IPS-18a (cell line): Measurements from ENCODE around the gene SGMS1.

Source experiments
- H3K27ac ChIP-seq: one replicate; pipeline ENCODE4 v1.5.1; 2013; ENCODE audit warnings: low read length
- H3K27me3 ChIP-seq: one replicate; pipeline ENCODE4 v1.6.1; 2013; ENCODE audit warnings: mild to moderate bottlenecking, low read length; ENCODE audit not compliant: control insufficient read depth, insufficient read depth
- H3K36me3 ChIP-seq: one replicate; pipeline ENCODE4 v1.6.1; 2013; ENCODE audit warnings: low read depth, low read length; ENCODE audit not compliant: control insufficient read depth
- H3K4me1 ChIP-seq: one replicate; pipeline ENCODE4 v1.6.1; 2013; ENCODE audit warnings: low read depth, low read length; ENCODE audit not compliant: control insufficient read depth
- H3K4me3 ChIP-seq: one replicate; pipeline ENCODE4 v1.5.1; 2013; ENCODE audit warnings: low read length
- H3K9ac ChIP-seq: one replicate; pipeline ENCODE4 v1.6.1; 2013; ENCODE audit warnings: mild to moderate bottlenecking, low read length, moderate library complexity
- H3K9me3 ChIP-seq: one replicate; pipeline ENCODE4 v1.6.1; 2013; ENCODE audit warnings: low read depth, low read length; ENCODE audit not compliant: control insufficient read depth

The SGMS1 gene

GRCh38 chr10:50403074-50403473 is 220.7 kb downstream of the SGMS1 start:
- Histone ChIP-seq H3K27me3 (no peaks in the 10 kb centered on the region), H3K36me3 (no peaks in the 10 kb centered on the region), H3K27ac (no peak overlapping the region), H3K4me1 (peaks cover 14% of the 10 kb centered on the region), H3K4me3 (no peak overlapping the region), H3K9ac (no peak overlapping the region), H3K9me3 (no peaks in the 10 kb centered on the region)

GRCh38 chr10:50402466-50402865 is 221.3 kb downstream of the SGMS1 start:
- H3K4me1 ChIP-seq = peaks cover 8% of the 10 kb centered on the region
- no peak overlapping the region for H3K4me3 ChIP-seq
- H3K27ac ChIP-seq = no peak overlapping the region

GRCh38 chr10:50400694-50401093 is 223.1 kb downstream of the SGMS1 start:
- H3K36me3 ChIP-seq = no peaks in the 10 kb centered on the region
- no peaks in the 10 kb centered on the region for H3K4me1 ChIP-seq
- H3K27me3 ChIP-seq = no peaks in the 10 kb centered on the region
- no peaks in the 10 kb centered on the region for H3K9me3 ChIP-seq
- H3K27ac ChIP-seq = no peak overlapping the region
- no peak overlapping the region for H3K9ac ChIP-seq
- no peak overlapping the region for H3K4me3 ChIP-seq

More at GRCh38 chr10:50402466-50402865, 221.3 kb downstream of the SGMS1 start:
- H3K9ac ChIP-seq = no peak overlapping the region
- H3K9me3 ChIP-seq = no peaks in the 10 kb centered on the region
- no peaks in the 10 kb centered on the region for H3K36me3 ChIP-seq
- no peaks in the 10 kb centered on the region for H3K27me3 ChIP-seq

GRCh38 chr10:50398823-50399222 is 224.9 kb downstream of the SGMS1 start:
- no peaks in the 10 kb centered on the region for H3K9me3 ChIP-seq
- no peaks in the 10 kb centered on the region for H3K4me1 ChIP-seq
- H3K36me3 ChIP-seq = no peaks in the 10 kb centered on the region
- no peaks in the 10 kb centered on the region for H3K27me3 ChIP-seq
- no peak overlapping the region for H3K27ac ChIP-seq
- no peak overlapping the region for H3K4me3 ChIP-seq
- H3K9ac ChIP-seq = no peak overlapping the region

- no peak overlapping the region for H3K4me3 ChIP-seq
- no peak overlapping the region for H3K27ac ChIP-seq
- H3K27me3 ChIP-seq = no peaks in the 10 kb centered on the region
- H3K4me1 ChIP-seq = no peaks in the 10 kb centered on the region
- H3K9me3 ChIP-seq = no peaks in the 10 kb centered on the region
- H3K36me3 ChIP-seq = no peaks in the 10 kb centered on the region
- H3K9ac ChIP-seq = no peak overlapping the region
These were observed 225.4 kb downstream of the SGMS1 start for GRCh38 chr10:50398381-50398780.

GRCh38 chr10:50397312-50398140 is 226.2 kb downstream of the SGMS1 start:
- Histone ChIP-seq H3K36me3 (no peaks in the 10 kb centered on the region), H3K4me3 (no peak overlapping the region), H3K9me3 (no peaks in the 10 kb centered on the region), H3K9ac (no peak overlapping the region), H3K27me3 (no peaks in the 10 kb centered on the region), H3K27ac (no peak overlapping the region), H3K4me1 (no peaks in the 10 kb centered on the region)

- H3K4me1 ChIP-seq = no peaks in the 10 kb centered on the region
- H3K9ac ChIP-seq = no peak overlapping the region
- H3K36me3 ChIP-seq = no peaks in the 10 kb centered on the region
- H3K4me3 ChIP-seq = no peak overlapping the region
- no peaks in the 10 kb centered on the region for H3K27me3 ChIP-seq
- no peaks in the 10 kb centered on the region for H3K9me3 ChIP-seq
- no peak overlapping the region for H3K27ac ChIP-seq
These were observed 227.1 kb downstream of the SGMS1 start for GRCh38 chr10:50396491-50397311.

GRCh38 chr10:50395851-50396250 is 227.9 kb downstream of the SGMS1 start:
- no peak overlapping the region for H3K27ac ChIP-seq
- no peaks in the 10 kb centered on the region for H3K9me3 ChIP-seq
- no peak overlapping the region for H3K9ac ChIP-seq
- peaks cover 8% of the 10 kb centered on the region for H3K4me1 ChIP-seq
- no peaks in the 10 kb centered on the region for H3K36me3 ChIP-seq
- no peak overlapping the region for H3K4me3 ChIP-seq
- no peaks in the 10 kb centered on the region for H3K27me3 ChIP-seq

- Histone ChIP-seq H3K36me3 (no peaks in the 10 kb centered on the region), H3K4me1 (peaks cover 10% of the 10 kb centered on the region), H3K27ac (no peak overlapping the region), H3K9me3 (no peaks in the 10 kb centered on the region), H3K4me3 (no peak overlapping the region), H3K9ac (no peak overlapping the region), H3K27me3 (no peaks in the 10 kb centered on the region)
These were observed 228.5 kb downstream of the SGMS1 start for GRCh38 chr10:50395271-50395670.

- Histone ChIP-seq H3K9ac (no peak overlapping the region), H3K9me3 (no peaks in the 10 kb centered on the region), H3K4me1 (peaks cover 10% of the 10 kb centered on the region), H3K27me3 (no peaks in the 10 kb centered on the region), H3K4me3 (no peak overlapping the region), H3K36me3 (no peaks in the 10 kb centered on the region), H3K27ac (no peak overlapping the region)
These were observed 228.9 kb downstream of the SGMS1 start for GRCh38 chr10:50394832-50395231.

- H3K9ac ChIP-seq = no peak overlapping the region
- H3K36me3 ChIP-seq = no peaks in the 10 kb centered on the region
- H3K27ac ChIP-seq = no peak overlapping the region
- H3K27me3 ChIP-seq = no peaks in the 10 kb centered on the region
- H3K9me3 ChIP-seq = no peaks in the 10 kb centered on the region
- H3K4me1 ChIP-seq = peaks cover 10% of the 10 kb centered on the region
- no peak overlapping the region for H3K4me3 ChIP-seq
These were observed 229.8 kb downstream of the SGMS1 start for GRCh38 chr10:50393784-50394467.
